Measurements from ENCODE around the gene TRIO. TPM values are rescaled to one million over a fixed set of nuclear protein-coding genes. Genes with fewer than 3 reads are reported as not detected.

TRIO gene
- polyA plus RNA-seq, 1 of the 3 experiments (the other 2 are of a cell fraction), result 229 TPM

DNA sequence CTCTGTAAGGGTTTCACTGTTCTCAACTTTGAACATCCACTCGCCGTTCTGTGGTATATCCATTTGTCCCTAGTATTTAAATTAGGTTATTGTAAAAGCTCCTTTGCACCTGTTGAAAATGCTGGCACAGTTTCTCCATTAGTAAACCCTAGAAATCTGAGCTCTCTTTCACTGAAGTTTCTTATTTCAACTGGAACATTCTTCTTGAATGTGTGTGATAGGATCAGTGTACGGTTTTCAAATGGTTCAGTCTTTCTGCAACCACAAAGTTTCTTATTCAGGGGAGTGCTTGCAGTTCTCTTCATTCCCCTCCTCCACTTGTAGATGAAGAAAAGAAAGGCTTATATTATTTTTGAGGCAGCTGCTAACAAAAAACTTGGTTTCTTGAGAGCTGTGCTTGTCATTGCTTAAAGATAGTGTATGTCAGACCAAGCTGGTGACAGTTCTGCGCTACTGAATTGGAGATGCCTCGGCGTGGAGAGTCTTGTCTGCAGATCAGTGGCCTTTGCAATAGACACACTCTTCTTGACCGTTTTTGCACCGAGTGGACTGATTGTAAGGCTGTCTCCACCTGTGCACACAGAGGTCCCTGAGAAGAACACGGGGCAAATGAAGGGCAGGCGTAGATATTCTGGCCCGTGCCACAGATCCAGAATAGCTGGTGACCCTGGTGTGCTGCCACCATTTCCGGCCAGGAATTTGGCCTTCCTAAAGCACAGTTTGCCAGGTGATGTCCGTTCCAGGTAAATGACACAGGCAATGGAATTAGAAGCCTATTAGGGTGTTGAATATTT, 102.2 kb downstream of the TRIO start:
- H3F3A ChIP-seq (replicated peaks; ENCODE audit: insufficient read depth), result no peaks in the 10 kb centered on the region
- no peak overlapping the region for H3K4me3 ChIP-seq (ENCODE audit: low read depth in 2 of 2, low read length in 1 of 2)
- no peaks in the 10 kb centered on the region for H3K9me3 ChIP-seq
- no peak overlapping the region for H3K9ac ChIP-seq
- no peak for DNase-seq
- H3K79me2 ChIP-seq (ENCODE audit: insufficient read depth), result peaks cover 100% of the 10 kb centered on the region
- ChIA-PET CTCF (interaction anchor here (0.8 to 2.0 kb wide), 4 partner anchors 25 to 411 kb away, joined by 3 to 8 read pairs (median 5); no protein-coding TSS in a partner anchor), POLR2A (no interaction called here)
- H3K4me2 ChIP-seq, result peak overlapping the region; percentile 30; the same call in 1 of the 2 replicates
- TF ChIP-seq JUND (IDR thresholded peaks at IDR 0.05), result 0 out of 2 replicates have a peak, but pooled peaks have one; percentile 20
- no peak for TF ChIP-seq RXRA (IDR thresholded peaks at IDR 0.05; ENCODE audit: borderline replicate concordance, low read depth)
- TF ChIP-seq, protein P1, sequence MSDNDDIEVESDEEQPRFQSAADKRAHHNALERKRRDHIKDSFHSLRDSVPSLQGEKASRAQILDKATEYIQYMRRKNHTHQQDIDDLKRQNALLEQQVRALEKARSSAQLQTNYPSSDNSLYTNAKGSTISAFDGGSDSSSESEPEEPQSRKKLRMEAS (IDR thresholded peaks at IDR 0.05; ENCODE audit: low read depth), result no peak
- TF ChIP-seq TCF12 (IDR thresholded peaks at IDR 0.05), result peak; percentile 26; the same call in 1 of the 2 replicates
- H3K27ac ChIP-seq (ENCODE audit: low read depth in 2 of 2, low read length in 1 of 2), result no peak overlapping the region; a peak in 1 of 4 replicates
- H4K20me1 ChIP-seq (ENCODE audit: insufficient read depth), result peaks cover 99% of the 10 kb centered on the region
- 85% methylated on average over 12 of the region's 13 CpGs for WGBS (ENCODE audit: low lambda C conversion rate)
- H3K4me1 ChIP-seq (ENCODE audit: control insufficient read depth in 1 of 2, insufficient read depth in 2 of 2, low read depth in 1 of 2, low read length in 1 of 2), result peaks cover 39 to 59% of the 10 kb centered on the region in 2 experiments
- H3K9me2 ChIP-seq, result no peaks in the 10 kb centered on the region
- H3K36me3 ChIP-seq (replicated peaks in 1 of 2; ENCODE audit: control insufficient read depth in 1 of 2, insufficient read depth in 2 of 2, low read length in 1 of 2), result no peaks in the 10 kb centered on the region
- H2AFZ ChIP-seq (ENCODE audit: low read depth), result no peak overlapping the region
- H3K27me3 ChIP-seq (ENCODE audit: insufficient read depth), result no peaks in the 10 kb centered on the region

DNA sequence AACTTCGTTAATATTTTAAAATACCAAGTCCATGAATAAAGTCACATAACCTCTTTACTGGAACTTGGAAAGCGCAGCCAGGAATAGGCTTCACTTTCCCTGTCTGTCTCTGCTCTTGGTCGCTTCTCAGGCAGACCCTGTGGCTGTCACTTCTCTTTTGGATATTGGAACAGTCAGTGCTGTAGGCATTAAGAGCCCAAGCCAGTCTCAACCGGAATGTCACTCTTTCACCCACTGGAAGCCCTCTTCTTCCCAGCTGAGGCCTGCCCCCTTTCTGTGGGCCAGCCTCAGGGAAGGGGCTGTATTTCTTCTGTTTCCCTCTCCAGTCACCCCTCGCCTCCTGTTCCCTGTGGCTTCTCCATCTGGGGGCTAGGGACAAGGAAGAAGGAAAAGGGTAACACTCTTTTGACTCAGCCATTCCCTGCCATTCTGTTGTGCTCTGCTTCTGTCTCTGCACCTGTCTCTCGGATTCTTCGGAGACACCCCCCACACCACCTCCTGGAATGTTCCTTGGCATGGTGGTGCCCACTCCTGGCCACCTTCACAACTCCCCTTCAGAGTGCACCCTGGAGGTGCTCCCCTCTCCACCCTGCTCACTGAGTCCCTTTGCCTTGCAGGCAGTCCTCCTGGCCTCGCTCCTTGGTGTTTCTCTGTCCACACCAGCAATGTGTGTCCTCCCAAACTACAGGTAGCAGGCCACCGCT, 103.4 kb downstream of the TRIO start:
- Histone ChIP-seq H3K36me3 (replicated peaks in 1 of 2; ENCODE audit: control insufficient read depth in 1 of 2, insufficient read depth in 2 of 2, low read length in 1 of 2) (no peaks in the 10 kb centered on the region), H3K9ac (no peak overlapping the region), H2AFZ (ENCODE audit: low read depth) (no peak overlapping the region), H3K4me1 (ENCODE audit: control insufficient read depth in 1 of 2, insufficient read depth in 2 of 2, low read depth in 1 of 2, low read length in 1 of 2) (peaks cover 27 to 63% of the 10 kb centered on the region in 2 experiments), H3F3A (replicated peaks; ENCODE audit: insufficient read depth) (no peaks in the 10 kb centered on the region), H3K27ac (ENCODE audit: low read depth in 2 of 2, low read length in 1 of 2) (no peak overlapping the region), H3K4me2 (no peak overlapping the region), H3K27me3 (ENCODE audit: insufficient read depth) (no peaks in the 10 kb centered on the region), H3K79me2 (ENCODE audit: insufficient read depth) (peaks cover 100% of the 10 kb centered on the region), H3K9me2 (no peaks in the 10 kb centered on the region), H4K20me1 (ENCODE audit: insufficient read depth) (peaks cover 99% of the 10 kb centered on the region), H3K9me3 (no peaks in the 10 kb centered on the region), H3K4me3 (ENCODE audit: low read depth in 2 of 2, low read length in 1 of 2) (no peak overlapping the region)
- CTCF ChIA-PET, result no interaction called here
- 95% methylated on average over 9 of the region's 9 CpGs for WGBS (ENCODE audit: low lambda C conversion rate)
- TF ChIP-seq RAD21 (IDR thresholded peaks at IDR 0.05; ENCODE audit: low read length) (no peak), MXI1 (IDR thresholded peaks at IDR 0.05; ENCODE audit: low read depth, low read length) (no peak), NFIC (IDR thresholded peaks at IDR 0.05; ENCODE audit: borderline replicate concordance) (no peak), MEF2A (IDR thresholded peaks at IDR 0.05; ENCODE audit: borderline replicate concordance, low read depth) (no peak), RFX5 (IDR thresholded peaks at IDR 0.05; ENCODE audit: low read length) (no peak), GABPA (IDR thresholded peaks at IDR 0.05; ENCODE audit: low read depth) (no peak), FOXJ3 (CRISPR knock-in tag; IDR thresholded peaks at IDR 0.05) (no peak), GATA2 (CRISPR knock-in tag; IDR thresholded peaks at IDR 0.05) (no peak), EP300 (IDR thresholded peaks at IDR 0.05; ENCODE audit: borderline replicate concordance in 1 of 2, low read depth in 1 of 2, low read length in 1 of 2) (no peak), TCF12 (IDR thresholded peaks at IDR 0.05) (no peak)
- TF ChIP-seq, protein P2, sequence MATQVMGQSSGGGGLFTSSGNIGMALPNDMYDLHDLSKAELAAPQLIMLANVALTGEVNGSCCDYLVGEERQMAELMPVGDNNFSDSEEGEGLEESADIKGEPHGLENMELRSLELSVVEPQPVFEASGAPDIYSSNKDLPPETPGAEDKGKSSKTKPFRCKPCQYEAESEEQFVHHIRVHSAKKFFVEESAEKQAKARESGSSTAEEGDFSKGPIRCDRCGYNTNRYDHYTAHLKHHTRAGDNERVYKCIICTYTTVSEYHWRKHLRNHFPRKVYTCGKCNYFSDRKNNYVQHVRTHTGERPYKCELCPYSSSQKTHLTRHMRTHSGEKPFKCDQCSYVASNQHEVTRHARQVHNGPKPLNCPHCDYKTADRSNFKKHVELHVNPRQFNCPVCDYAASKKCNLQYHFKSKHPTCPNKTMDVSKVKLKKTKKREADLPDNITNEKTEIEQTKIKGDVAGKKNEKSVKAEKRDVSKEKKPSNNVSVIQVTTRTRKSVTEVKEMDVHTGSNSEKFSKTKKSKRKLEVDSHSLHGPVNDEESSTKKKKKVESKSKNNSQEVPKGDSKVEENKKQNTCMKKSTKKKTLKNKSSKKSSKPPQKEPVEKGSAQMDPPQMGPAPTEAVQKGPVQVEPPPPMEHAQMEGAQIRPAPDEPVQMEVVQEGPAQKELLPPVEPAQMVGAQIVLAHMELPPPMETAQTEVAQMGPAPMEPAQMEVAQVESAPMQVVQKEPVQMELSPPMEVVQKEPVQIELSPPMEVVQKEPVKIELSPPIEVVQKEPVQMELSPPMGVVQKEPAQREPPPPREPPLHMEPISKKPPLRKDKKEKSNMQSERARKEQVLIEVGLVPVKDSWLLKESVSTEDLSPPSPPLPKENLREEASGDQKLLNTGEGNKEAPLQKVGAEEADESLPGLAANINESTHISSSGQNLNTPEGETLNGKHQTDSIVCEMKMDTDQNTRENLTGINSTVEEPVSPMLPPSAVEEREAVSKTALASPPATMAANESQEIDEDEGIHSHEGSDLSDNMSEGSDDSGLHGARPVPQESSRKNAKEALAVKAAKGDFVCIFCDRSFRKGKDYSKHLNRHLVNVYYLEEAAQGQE (IDR thresholded peaks at IDR 0.05; ENCODE audit: low read depth, low read length), result no peak
- TF ChIP-seq, protein P3, sequence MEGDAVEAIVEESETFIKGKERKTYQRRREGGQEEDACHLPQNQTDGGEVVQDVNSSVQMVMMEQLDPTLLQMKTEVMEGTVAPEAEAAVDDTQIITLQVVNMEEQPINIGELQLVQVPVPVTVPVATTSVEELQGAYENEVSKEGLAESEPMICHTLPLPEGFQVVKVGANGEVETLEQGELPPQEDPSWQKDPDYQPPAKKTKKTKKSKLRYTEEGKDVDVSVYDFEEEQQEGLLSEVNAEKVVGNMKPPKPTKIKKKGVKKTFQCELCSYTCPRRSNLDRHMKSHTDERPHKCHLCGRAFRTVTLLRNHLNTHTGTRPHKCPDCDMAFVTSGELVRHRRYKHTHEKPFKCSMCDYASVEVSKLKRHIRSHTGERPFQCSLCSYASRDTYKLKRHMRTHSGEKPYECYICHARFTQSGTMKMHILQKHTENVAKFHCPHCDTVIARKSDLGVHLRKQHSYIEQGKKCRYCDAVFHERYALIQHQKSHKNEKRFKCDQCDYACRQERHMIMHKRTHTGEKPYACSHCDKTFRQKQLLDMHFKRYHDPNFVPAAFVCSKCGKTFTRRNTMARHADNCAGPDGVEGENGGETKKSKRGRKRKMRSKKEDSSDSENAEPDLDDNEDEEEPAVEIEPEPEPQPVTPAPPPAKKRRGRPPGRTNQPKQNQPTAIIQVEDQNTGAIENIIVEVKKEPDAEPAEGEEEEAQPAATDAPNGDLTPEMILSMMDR (IDR thresholded peaks at IDR 0.05), result no peak
- no peak for DNase-seq
- POLR2A ChIA-PET, result no interaction called here
